WERI-Rb-1 (cell line): Measurements from ENCODE around the gene ADGRV1.

Source experiments
- DNase-seq: peaks from one replicate; pipeline ENCODE4 v3.0.0-alpha.2; 2020
- H3K27ac ChIP-seq: fragments of 250-450 bp; sonication (Bioruptor Pico); 2 replicates; pipeline ENCODE4 v1.5.1; 2020; ENCODE audit warnings: mild to moderate bottlenecking, moderate library complexity
- H3K27me3 ChIP-seq: fragments of 250-450 bp; sonication (Bioruptor Pico); 2 replicates; pipeline ENCODE4 v1.5.1; 2021; ENCODE audit warnings: mild to moderate bottlenecking, low read depth, moderate library complexity; ENCODE audit not compliant: insufficient read depth, severe bottlenecking
- H3K36me3 ChIP-seq: fragments of 250-450 bp; sonication (Bioruptor Pico); 2 replicates; pipeline ENCODE4 v1.5.1; 2020; ENCODE audit warnings: mild to moderate bottlenecking, moderate library complexity
- H3K4me3 ChIP-seq: 2 replicates; pipeline ENCODE4 v1.5.1; 2011; ENCODE audit warnings: low read depth, mild to moderate bottlenecking, control low read depth, low read length
- H3K9me3 ChIP-seq: fragments of 250-450 bp; sonication (Bioruptor Pico); 2 replicates; pipeline ENCODE4 v1.5.1; 2021; ENCODE audit warnings: mild to moderate bottlenecking, moderate library complexity; ENCODE audit not compliant: severe bottlenecking
- TF ChIP-seq, protein P1 (sequence below): IDR thresholded peaks from 2 replicates; pipeline ENCODE4 v1.5.1; 2011; ENCODE audit warnings: low read depth, mild to moderate bottlenecking, control low read depth, inconsistent platforms, low read length

The ADGRV1 gene

GRCh38 chr5:90874066-90874465, 315.5 kb downstream of the ADGRV1 start:
- DNase-seq = no peak
- peaks cover 11% of the 10 kb centered on the region for H3K36me3 ChIP-seq
- TF ChIP-seq, protein P1, sequence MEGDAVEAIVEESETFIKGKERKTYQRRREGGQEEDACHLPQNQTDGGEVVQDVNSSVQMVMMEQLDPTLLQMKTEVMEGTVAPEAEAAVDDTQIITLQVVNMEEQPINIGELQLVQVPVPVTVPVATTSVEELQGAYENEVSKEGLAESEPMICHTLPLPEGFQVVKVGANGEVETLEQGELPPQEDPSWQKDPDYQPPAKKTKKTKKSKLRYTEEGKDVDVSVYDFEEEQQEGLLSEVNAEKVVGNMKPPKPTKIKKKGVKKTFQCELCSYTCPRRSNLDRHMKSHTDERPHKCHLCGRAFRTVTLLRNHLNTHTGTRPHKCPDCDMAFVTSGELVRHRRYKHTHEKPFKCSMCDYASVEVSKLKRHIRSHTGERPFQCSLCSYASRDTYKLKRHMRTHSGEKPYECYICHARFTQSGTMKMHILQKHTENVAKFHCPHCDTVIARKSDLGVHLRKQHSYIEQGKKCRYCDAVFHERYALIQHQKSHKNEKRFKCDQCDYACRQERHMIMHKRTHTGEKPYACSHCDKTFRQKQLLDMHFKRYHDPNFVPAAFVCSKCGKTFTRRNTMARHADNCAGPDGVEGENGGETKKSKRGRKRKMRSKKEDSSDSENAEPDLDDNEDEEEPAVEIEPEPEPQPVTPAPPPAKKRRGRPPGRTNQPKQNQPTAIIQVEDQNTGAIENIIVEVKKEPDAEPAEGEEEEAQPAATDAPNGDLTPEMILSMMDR = no peak
- H3K27ac ChIP-seq = no peak overlapping the region
- no peaks in the 10 kb centered on the region for H3K9me3 ChIP-seq
- H3K4me3 ChIP-seq = no peak overlapping the region
- H3K27me3 ChIP-seq = no peaks in the 10 kb centered on the region

DNA sequence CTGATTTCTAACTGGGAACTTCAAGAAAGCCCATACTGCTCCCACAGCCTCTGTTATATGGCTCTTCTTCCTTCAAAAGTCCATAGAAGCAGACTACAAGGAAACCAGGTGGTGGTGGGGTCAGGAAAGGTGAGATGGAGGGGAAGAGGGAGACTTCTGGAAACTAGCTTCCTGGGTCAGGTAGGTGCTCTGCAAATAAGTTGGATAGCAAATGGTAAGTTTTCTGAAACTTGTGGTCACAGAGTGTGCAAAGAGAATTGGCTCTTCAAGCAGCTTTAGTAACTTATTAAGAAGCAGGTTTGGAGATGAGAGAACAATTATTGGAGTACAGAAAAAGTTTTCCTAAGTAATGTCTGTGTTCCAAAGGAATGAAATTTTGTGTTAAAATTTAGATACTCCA, 316.9 kb downstream of the ADGRV1 start:
- no peak for DNase-seq
- no peaks in the 10 kb centered on the region for H3K27me3 ChIP-seq
- TF ChIP-seq, protein P1 = no peak

DNA sequence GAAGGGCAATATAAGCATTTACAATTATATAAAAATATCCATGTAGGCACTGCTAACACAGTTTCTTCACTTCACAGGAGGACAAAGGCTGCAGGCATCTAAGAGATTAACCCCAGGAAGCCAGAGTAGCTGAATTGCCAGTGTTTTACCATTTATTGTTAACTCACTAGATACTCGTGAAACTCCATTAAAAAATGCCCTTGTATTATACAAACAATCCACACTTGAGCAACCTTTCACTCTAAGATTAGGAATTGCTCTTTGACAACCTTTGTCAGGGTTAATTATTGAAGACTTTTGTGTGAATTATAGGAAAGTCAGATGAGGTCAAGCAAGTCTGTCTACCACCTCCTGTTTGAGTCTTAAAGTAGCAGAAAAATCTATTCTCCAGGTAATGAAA, 317.8 kb downstream of the ADGRV1 start:
- Histone ChIP-seq H3K36me3 (peaks cover 5% of the 10 kb centered on the region; the same call in 1 of the 2 replicates), H3K27ac (no peak overlapping the region), H3K4me3 (no peak overlapping the region), H3K9me3 (no peaks in the 10 kb centered on the region), H3K27me3 (no peaks in the 10 kb centered on the region)
- TF ChIP-seq, protein P1 = no peak
- no peak for DNase-seq

More for the DNA sequence above, 316.9 kb downstream of the ADGRV1 start:
- H3K4me3 ChIP-seq = no peak overlapping the region
- H3K9me3 ChIP-seq = no peaks in the 10 kb centered on the region
- no peak overlapping the region for H3K27ac ChIP-seq
- peaks cover 5% of the 10 kb centered on the region; the same call in 1 of the 2 replicates for H3K36me3 ChIP-seq

DNA sequence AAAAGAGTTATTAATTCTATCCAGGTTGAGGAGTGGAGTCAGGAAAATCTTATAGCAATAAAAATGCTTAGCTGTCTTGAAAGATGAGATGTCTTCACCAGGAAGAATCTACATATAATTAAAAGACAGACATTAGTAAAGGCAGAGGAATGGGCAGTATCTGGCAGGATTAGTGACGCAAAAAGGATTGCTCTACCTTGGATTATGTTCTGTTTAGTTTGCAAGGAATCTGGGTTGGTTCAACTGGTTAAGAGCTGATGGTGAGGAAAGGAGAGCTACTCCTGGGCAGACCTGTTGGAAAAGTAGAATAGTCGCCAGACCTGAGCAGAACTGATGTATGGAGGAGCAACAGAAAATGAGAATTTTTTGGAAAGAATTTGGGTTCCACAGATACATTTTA, 318.5 kb downstream of the ADGRV1 start:
- Histone ChIP-seq H3K4me3 (no peak overlapping the region), H3K27ac (no peak overlapping the region), H3K27me3 (no peaks in the 10 kb centered on the region), H3K9me3 (no peaks in the 10 kb centered on the region), H3K36me3 (peaks cover 5% of the 10 kb centered on the region; the same call in 1 of the 2 replicates)
- TF ChIP-seq, protein P1 = no peak
- DNase-seq = no peak

GRCh38 chr5:90878081-90878480, 319.5 kb downstream of the ADGRV1 start:
- H3K27ac ChIP-seq = no peak overlapping the region
- peaks cover 5% of the 10 kb centered on the region; the same call in 1 of the 2 replicates for H3K36me3 ChIP-seq
- no peak overlapping the region for H3K4me3 ChIP-seq
- no peaks in the 10 kb centered on the region for H3K9me3 ChIP-seq
- TF ChIP-seq, protein P1 = no peak
- DNase-seq = no peak
- no peaks in the 10 kb centered on the region for H3K27me3 ChIP-seq

DNA sequence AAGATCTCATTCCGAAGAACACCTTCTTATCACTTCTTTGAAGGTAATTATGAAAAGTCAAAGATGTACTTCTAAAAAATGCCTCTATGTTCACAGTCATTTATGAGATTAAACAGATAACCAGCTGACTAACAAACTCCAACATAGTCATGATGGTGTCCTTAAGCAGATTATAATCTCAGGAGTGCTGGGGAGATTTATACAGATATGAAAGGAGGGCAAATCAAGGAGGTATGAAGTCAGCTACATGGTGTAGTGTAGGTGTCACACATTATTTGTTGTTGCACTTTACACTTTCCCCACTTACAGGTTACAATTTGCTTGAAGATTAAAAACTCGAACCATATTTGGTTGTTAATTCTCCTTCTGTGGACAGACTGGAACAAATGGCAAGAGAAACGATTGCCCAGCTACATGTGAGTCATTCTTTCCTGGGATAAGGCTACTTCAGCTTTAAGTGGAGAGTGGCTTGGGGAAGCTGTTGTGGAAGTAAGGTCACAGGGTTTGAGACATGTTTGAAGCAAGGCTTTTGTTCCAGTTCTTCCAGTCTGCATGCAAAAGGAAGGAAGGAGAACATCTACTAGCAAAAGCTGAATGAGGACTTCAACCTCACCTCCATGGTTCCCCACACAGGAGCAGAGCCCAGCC, 320.1 kb downstream of the ADGRV1 start:
- DNase-seq = no peak
- TF ChIP-seq, protein P1 = no peak
- Histone ChIP-seq H3K36me3 (peaks cover 5% of the 10 kb centered on the region; the same call in 1 of the 2 replicates), H3K9me3 (no peaks in the 10 kb centered on the region), H3K27me3 (no peaks in the 10 kb centered on the region), H3K4me3 (no peak overlapping the region), H3K27ac (no peak overlapping the region)
